Measurements from ENCODE around the gene SRGN. TPM values are rescaled to one million over a fixed set of nuclear protein-coding genes. Genes with fewer than 3 reads are reported as not detected.

The SRGN gene
- total and polyA plus RNA-seq, 10 of the 15 experiments (the other 5 are each of a cell fraction or from before 2014, with no cell fraction given), result 382 to 2,414 (median 885) TPM

GRCh38 chr10:69045441-69046300 lies 42.2 kb upstream of the SRGN start (continued):
- TF ChIP-seq USF2 (IDR thresholded peaks at IDR 0.05; ENCODE audit: borderline replicate concordance, low read depth, low read length), result no peak
- TF ChIP-seq ZBTB4 (CRISPR knock-in tag; IDR thresholded peaks at IDR 0.05), result no peak
- TF ChIP-seq KDM1A (IDR thresholded peaks at IDR 0.05; ENCODE audit: borderline replicate concordance), result no peak
- no peak for TF ChIP-seq BCLAF1 (IDR thresholded peaks at IDR 0.05)
- peak; percentile 23; the same call in 1 of the 2 replicates for TF ChIP-seq TAF1 (IDR thresholded peaks at IDR 0.05; ENCODE audit: borderline replicate concordance, low read depth, low read length)
- TF ChIP-seq NR2F1 (conservative IDR thresholded peaks at IDR 0.05), result no peak
- no peak for TF ChIP-seq KAT2A (conservative IDR thresholded peaks at IDR 0.05; ENCODE audit: control insufficient read depth, low read depth, low read length)
- no peak for TF ChIP-seq NR2C1 (IDR thresholded peaks at IDR 0.05)
- TF ChIP-seq ZNF24 (IDR thresholded peaks at IDR 0.05), result peak; percentile 26; the same call in 1 of the 2 replicates
- TF ChIP-seq EED (IDR thresholded peaks at IDR 0.05; ENCODE audit: low read depth), result peak; percentile 67
- no peak for TF ChIP-seq NFYA (IDR thresholded peaks at IDR 0.05; ENCODE audit: borderline replicate concordance, low read depth, low read length)
- TF ChIP-seq TBL1XR1 (IDR thresholded peaks at IDR 0.05; ENCODE audit: low read depth, low read length), result 0 out of 2 replicates have a peak, but pooled peaks have one; percentile 64
- TF ChIP-seq FOXM1 (IDR thresholded peaks at IDR 0.05; ENCODE audit: low read depth, low read length), result peak; percentile 64; the same call in 1 of the 2 replicates
- peak; percentile 66; the same call in 1 of the 2 replicates for TF ChIP-seq PML (IDR thresholded peaks at IDR 0.05; ENCODE audit: low read length)
- TF ChIP-seq MEF2B (IDR thresholded peaks at IDR 0.05; ENCODE audit: partially characterized antibody, poor library complexity, severe bottlenecking), result peak; percentile 35
- TF ChIP-seq CBFB (IDR thresholded peaks at IDR 0.05; ENCODE audit: low read depth), result peak; percentile 75; the same call in 1 of the 2 replicates
- TF ChIP-seq NFIC (IDR thresholded peaks at IDR 0.05; ENCODE audit: low read depth, low read length), result peak; percentile 74
- no peak for TF ChIP-seq RBBP5 (conservative IDR thresholded peaks at IDR 0.05)
- TF ChIP-seq WRNIP1 (IDR thresholded peaks at IDR 0.05; ENCODE audit: borderline replicate concordance, low read depth, low read length), result no peak
- TF ChIP-seq HSF1 (IDR thresholded peaks at IDR 0.05; ENCODE audit: low read depth, low read length), result no peak
- no peak for TF ChIP-seq MYC (IDR thresholded peaks at IDR 0.05; ENCODE audit: insufficient read depth, insufficient read length, insufficient replicate concordance, low read length, severe bottlenecking)

Data from GM12878 (cell line).